HFF-Myc (cell line): ENCODE data around the gene SHISAL1.

Experiments
- DNase-seq: peaks from one replicate; pipeline ENCODE4 v3.0.0-alpha.2; 2011; ENCODE audit warnings: low read depth; ENCODE audit errors: extremely low read depth
- H3K4me3 ChIP-seq: replicated peaks from 2 replicates; pipeline ENCODE4 v1.5.1; 2011; ENCODE audit warnings: low read depth, mild to moderate bottlenecking, control low read depth, low read length
- TF ChIP-seq, protein P1 (sequence below): IDR thresholded peaks from 2 replicates; pipeline ENCODE4 v1.5.1; 2012; ENCODE audit warnings: mild to moderate bottlenecking, low read depth, low read length, control low read depth; ENCODE audit errors: missing control alignments

Gene SHISAL1

DNA sequence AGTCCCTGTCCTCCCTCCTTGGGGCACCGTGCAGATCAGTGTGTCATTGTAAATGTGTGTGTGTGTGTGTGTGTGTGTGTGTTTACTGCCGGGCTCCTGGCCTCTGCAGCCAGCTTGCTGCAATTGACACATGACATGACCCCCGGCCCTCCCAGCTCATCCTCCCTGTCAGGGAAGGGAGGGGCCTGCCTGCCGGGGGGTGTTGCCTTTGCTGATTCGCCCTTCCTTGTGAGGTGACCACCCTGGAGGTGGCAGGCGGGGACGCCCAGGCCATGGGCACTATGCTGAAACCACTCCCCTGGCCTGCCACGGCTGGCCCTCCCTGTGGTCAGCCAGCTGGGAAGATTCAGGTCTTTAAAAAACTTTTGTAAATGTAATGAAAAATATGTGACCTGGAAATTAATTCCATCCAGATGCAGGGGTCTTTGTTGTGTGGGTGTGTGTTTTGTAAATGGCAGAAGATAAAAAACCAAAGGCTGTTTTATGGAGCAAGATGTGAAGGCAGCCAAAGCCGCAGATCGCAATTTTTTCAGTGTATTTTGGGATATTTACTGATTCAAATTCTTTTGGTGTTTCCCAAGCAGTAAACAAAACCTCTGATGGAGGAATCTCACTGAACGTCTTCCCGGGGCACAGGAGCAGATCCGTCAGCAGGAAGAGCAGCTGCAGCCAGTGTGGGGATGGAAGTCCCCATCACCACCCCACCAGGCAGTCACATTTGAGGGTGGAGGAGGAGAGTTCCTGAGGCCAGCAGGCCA, 23.2 kb downstream of the SHISAL1 start:
- peak; percentile 63 for DNase-seq
- no peak overlapping the region for H3K4me3 ChIP-seq
- TF ChIP-seq, protein P1, sequence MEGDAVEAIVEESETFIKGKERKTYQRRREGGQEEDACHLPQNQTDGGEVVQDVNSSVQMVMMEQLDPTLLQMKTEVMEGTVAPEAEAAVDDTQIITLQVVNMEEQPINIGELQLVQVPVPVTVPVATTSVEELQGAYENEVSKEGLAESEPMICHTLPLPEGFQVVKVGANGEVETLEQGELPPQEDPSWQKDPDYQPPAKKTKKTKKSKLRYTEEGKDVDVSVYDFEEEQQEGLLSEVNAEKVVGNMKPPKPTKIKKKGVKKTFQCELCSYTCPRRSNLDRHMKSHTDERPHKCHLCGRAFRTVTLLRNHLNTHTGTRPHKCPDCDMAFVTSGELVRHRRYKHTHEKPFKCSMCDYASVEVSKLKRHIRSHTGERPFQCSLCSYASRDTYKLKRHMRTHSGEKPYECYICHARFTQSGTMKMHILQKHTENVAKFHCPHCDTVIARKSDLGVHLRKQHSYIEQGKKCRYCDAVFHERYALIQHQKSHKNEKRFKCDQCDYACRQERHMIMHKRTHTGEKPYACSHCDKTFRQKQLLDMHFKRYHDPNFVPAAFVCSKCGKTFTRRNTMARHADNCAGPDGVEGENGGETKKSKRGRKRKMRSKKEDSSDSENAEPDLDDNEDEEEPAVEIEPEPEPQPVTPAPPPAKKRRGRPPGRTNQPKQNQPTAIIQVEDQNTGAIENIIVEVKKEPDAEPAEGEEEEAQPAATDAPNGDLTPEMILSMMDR, result no peak

DNA sequence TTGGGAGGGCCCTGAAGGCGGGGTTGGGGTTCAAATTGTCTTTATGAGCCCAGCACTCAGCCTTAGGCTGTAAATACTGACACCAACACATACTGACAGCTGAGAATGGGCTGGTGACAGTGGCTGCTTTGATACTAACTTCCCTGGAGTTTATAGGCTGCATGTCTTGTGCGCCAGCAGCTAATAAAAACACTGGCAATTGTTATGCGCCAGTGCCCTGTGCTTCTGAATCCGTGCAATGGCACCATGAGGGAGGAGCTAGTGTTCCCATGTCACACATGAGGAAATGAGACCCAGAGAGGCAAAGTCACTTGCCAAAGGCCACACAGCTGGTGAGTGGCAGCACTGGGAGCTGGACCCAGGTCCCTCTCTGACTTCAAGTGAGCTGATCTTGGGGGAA, 23.8 kb downstream of the SHISAL1 start:
- H3K4me3 ChIP-seq, result no peak overlapping the region
- TF ChIP-seq, protein P1, result no peak
- no peak for DNase-seq

DNA sequence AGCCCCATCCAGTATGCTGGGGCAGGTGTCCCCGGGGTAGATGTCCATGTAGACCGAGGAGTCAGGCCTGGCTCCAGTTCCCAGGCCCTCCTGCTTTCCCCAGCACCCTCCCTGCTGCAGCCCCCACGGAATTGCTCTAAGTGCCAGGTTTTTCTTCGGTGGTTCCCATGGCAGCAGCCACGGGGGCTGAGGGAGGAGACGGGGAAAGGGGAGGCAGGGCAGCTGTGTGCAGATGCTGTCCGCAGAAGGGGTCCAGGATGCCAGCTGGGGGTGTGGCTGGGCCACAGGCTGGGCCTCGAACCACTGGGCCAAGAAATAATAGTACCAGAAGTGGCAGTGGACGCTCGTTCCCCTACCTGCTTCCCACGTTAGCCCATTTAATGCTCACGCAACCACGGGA, 25.0 kb downstream of the SHISAL1 start:
- DNase-seq, result no peak
- no peak overlapping the region for H3K4me3 ChIP-seq
- TF ChIP-seq, protein P1, result no peak

DNA sequence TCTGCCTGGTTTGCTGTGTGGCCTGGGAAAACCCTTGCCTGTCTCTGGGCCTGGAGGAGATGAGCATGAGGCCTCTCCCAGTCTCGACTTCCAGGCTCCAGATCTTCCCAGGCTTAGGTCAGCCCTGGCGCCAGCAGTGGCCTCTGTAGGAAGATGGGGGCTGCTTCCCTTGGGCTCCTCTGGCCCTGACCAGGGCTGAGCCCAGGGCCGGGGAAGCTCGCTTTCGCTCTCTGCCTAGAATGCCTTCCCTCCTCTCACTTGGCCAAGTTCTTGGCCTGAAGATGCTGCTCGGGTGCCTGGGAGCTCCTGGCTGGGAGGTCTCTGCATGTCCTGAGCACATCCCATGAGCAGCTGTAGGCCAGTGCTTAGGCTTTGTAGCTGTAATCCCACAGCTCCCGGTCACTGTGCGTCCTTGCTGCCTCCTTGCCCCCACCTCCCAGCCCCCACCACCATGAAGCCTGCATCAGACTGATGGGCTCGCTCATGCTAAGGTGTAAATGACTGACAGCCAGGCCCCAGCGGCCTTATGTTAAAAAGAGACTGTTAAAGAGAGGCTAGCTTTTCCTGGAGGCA, 25.5 kb downstream of the SHISAL1 start:
- no peak overlapping the region for H3K4me3 ChIP-seq
- TF ChIP-seq, protein P1, result no peak
- DNase-seq, result no peak

DNA sequence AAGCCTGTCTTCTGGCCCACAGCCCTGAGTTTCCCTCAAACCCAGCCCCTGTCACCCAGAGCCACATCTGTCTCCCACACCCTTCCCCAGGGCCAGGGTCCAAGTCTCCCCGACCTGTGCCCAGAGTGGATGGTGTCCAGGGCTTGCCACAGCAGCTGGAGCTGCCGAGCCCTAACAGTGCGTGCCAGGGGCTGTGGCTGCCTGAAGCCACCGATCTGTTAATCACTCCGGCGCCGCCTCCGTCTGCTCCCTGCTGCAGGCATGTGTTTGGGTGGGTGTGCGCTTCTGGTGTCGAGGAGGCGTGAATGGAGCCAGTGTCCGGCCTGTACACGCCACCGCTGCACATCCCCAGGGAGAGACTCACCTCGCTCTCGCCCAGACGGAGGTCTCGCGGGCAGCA, 26.1 kb downstream of the SHISAL1 start:
- H3K4me3 ChIP-seq, result no peak overlapping the region
- DNase-seq, result no peak
- TF ChIP-seq, protein P1, result no peak

DNA sequence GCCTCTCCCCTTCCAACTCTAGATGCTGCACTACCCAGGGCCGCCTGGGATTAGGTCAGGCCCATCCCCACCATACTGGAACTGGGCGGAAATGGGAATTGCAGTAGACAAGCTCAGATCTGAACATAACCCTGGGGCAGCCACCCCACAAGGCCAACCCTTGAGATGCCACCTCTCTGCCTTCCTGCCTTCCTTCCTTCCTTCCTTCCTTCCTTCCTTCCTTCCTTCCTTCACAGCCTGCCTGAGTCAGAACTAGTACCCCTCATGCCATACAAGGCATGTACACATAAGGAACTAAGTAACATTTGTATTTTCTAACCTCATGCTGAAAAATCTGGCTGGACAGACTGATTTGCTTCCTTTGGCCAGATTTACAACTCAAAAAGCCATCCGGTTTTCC, 28.0 kb downstream of the SHISAL1 start:
- H3K4me3 ChIP-seq, result no peak overlapping the region
- no peak for DNase-seq
- TF ChIP-seq, protein P1, result no peak
